Heart right ventricle (tissue), 16 donors: ENCODE measurements around the gene FEM1C. TPM values are rescaled to one million over a fixed set of nuclear protein-coding genes. Genes with fewer than 3 reads are reported as not detected.
A peak's percentile ranks its signal among the peaks of the same experiment; 100 is the strongest.

Source experiments
- ATAC-seq, 8 donors: fragments of 200-7000 bp; cut with Tn5 transposase; one replicate each; pipeline ENCODE4 v1.9.1; 2020; ENCODE audit warnings: mild to moderate bottlenecking in 8 of 8, moderate library complexity in 8 of 8, moderate number of reproducible peaks in 1 of 8
- DNase-seq, 2 donors: peaks; one replicate each; pipeline ENCODE4 v3.0.0-alpha.2; 2020
- H3K27ac ChIP-seq, 10 donors: fragments of 200-600 bp; sonication (generic) in 2 of 10; one replicate each; pipeline versions ENCODE4 v1.5.0 to v1.8.0; 2020 to 2022; ENCODE audit warnings: mild to moderate bottlenecking in 3 of 10
- H3K27me3 ChIP-seq, 7 donors: fragments of 200-600 bp; one replicate each; pipeline ENCODE4 v1.8.0; 2021 to 2022; ENCODE audit warnings: mild to moderate bottlenecking in 2 of 7
- H3K36me3 ChIP-seq, 9 donors: fragments of 200-600 bp; sonication (generic) in 1 of 9; one replicate each; pipeline versions ENCODE4 v1.5.0 to v1.8.0; 2020 to 2022; ENCODE audit warnings: mild to moderate bottlenecking in 2 of 9
- H3K4me1 ChIP-seq, 9 donors: fragments of 200-600 bp; sonication (generic) in 1 of 9; one replicate each; pipeline versions ENCODE4 v1.5.0 to v1.8.0; 2020 to 2022; ENCODE audit warnings: mild to moderate bottlenecking in 4 of 9
- H3K4me3 ChIP-seq, 10 donors: fragments of 200-600 bp; sonication (generic) in 2 of 10; one replicate each; pipeline versions ENCODE4 v1.5.0 to v1.8.0; 2020 to 2022; ENCODE audit warnings: mild to moderate bottlenecking in 7 of 10, moderate library complexity in 2 of 10
- H3K9me3 ChIP-seq, 11 donors: fragments of 200-600 bp in 10 of 11; sonication (generic) in 2 of 11; one replicate each; pipeline versions ENCODE4 v1.5.0 to v1.8.0; 2013 to 2022; ENCODE audit warnings: mild to moderate bottlenecking in 2 of 11, control low read depth in 1 of 11, moderate library complexity in 1 of 11
- CTCF ChIP-seq, 9 donors: fragments of 200-600 bp; sonication (generic) in 2 of 9; IDR thresholded peaks; one replicate each; pipeline versions ENCODE4 v1.5.0 to v1.8.0; 2021 to 2022; ENCODE audit warnings: antibody characterized with exemption in 9 of 9, mild to moderate bottlenecking in 5 of 9, moderate library complexity in 1 of 9
- WGBS, 2 donors: extraction: QIAGEN DNeasy Blood & Tissue Kit; methylation state at CpG; one replicate each; pipeline ENCODE4 v1.1.7; 2013; ENCODE audit warnings: inconsistent platforms in 1 of 2; 5-methylcytosine and 5-hydroxymethylcytosine counted together
- intact Hi-C, 10 donors: fragments of 100-400 bp; cut with DNase I; formaldehyde crosslinking; loops; one replicate each; pipeline versions ENCODE4 v1.11.1 to v1.14.2; 2022
- polyA plus RNA-seq, 2 donors: library from polyadenylated mRNA; stranded (reverse); fragments of 200-250 nt; gene quantifications; one replicate each; pipeline ENCODE4 v1.2.3, GENCODE V29; 2013
- total RNA-seq, 10 donors: library from RNA; stranded (reverse); fragmentation: NEBNext Ultra II Directional in 3 of 10; extraction: Animal tissue kit (Norgen Biotek cat#: 25700) in 3 of 10; gene quantifications; one replicate each; pipeline versions ENCODE4 v1.2.1 to v1.2.4, GENCODE V29; 2021 to 2023
- donor health status: Arrhythmogenic right ventricular cardiomyopathy.
- donor health status: ischemic (EF 13 %, LVEDD 7.1; RV severe dilation, severe dysfunction).
- donor health status: healthy with polysubstance abuse.
- donor health status: DM: no; HTN: yes; CAD: no.
- donor health status: DM: no; HTN: no; CAD: no.
- donor health status: ischemic (EF 25% LVEDD 6.9; RV normal size, moderate dysfunction).
- donor health status: ischemic (EF 25% LVEDD 5.7; RV mildly dilated, moderate dysfunction).
- donor health status: healthy.
- donor health status: DM: yes; HTN: yes; CAD: no.
- donor health status: Ischemic cardiomyopathy.
- donor health status: ischemic (EF 35%, LVEDD 5.7; RV mildly dilated, moderate dysfunction).
- donor health status: nonischemic (EF 11% LVEDD 7.7; RV severe dilation, severe dysfunction).
- donor health status: DM: yes; HTN: yes; CAD: no.
- donor health status: PGD.
- donor health status: ischemic (EF 29% LVEDD 5.4; RV normal size, mild dysfunction).
- donor health status: nonischemic (EF 23%, LVEDD 6.1; RV moderate dilation, normal function).

Gene FEM1C
- total and polyA plus RNA-seq, 12 donors = 17.8 to 72.2 (median 53.9) TPM

- TF ChIP-seq CTCF (IDR thresholded peaks at IDR 0.05) = no peak
- peaks cover 0 to 4% (median 0%) of the 10 kb centered on the region in 9 donors for H3K4me1 ChIP-seq
- intact Hi-C loops = loop anchor here in 3 of 10 donors (10.0 kb wide), 2 partner anchors 76 to 164 kb away; partner anchors contain the start of gene TMED7 (in 1 of the 3)
- no peak overlapping the region for H3K4me3 ChIP-seq
- WGBS, 2 donors = 93% methylated on average over 4 of the region's 4 CpGs
- no peaks in the 10 kb centered on the region for H3K36me3 ChIP-seq
- ATAC-seq (no peak), DNase-seq (no peak)
- H3K27me3 ChIP-seq = no peaks in the 10 kb centered on the region
- no peak overlapping the region for H3K27ac ChIP-seq
- peaks cover 0 to 15% (median 2%) of the 10 kb centered on the region in 11 donors for H3K9me3 ChIP-seq
These were observed 4.1 kb upstream of the FEM1C start for GRCh38 chr5:115548683-115549082.

GRCh38 chr5:115545351-115545882 is 842 bp upstream of the FEM1C start:
- no peak for TF ChIP-seq CTCF (IDR thresholded peaks at IDR 0.05)
- peaks cover 0 to 36% (median 25%) of the 10 kb centered on the region in 9 donors for H3K4me1 ChIP-seq
- H3K27ac ChIP-seq = peak overlapping the region in 9 of 10 donors; percentile 3 to 99 (median 68)
- no peaks in the 10 kb centered on the region for H3K27me3 ChIP-seq
- intact Hi-C loops = loop anchor here in 4 of 10 donors (2.0 to 10.0 kb wide), 3 partner anchors 79 to 161 kb away; partner anchors contain the start of gene TMED7 (in 1 of the 4)
- WGBS, 2 donors = 97 to 98% methylated on average over 9 of the region's 9 CpGs
- no peak for ATAC-seq
- DNase-seq = no peak
- peaks cover 0 to 26% (median 0%) of the 10 kb centered on the region in 9 donors for H3K36me3 ChIP-seq
- peaks cover 0 to 15% (median 2%) of the 10 kb centered on the region in 11 donors for H3K9me3 ChIP-seq
- H3K4me3 ChIP-seq = peak overlapping the region in 7 of 10 donors; percentile 15 to 96 (median 84)

GRCh38 chr5:115544043-115544435 is 536 bp downstream of the FEM1C start:
- H3K4me1 ChIP-seq = peaks cover 4 to 50% (median 39%) of the 10 kb centered on the region in 9 donors
- peaks cover 0 to 15% (median 2%) of the 10 kb centered on the region in 11 donors for H3K9me3 ChIP-seq
- DNase-seq (peak; percentile 26 to 52), ATAC-seq (peak; percentile 8 to 55 (median 24))
- intact Hi-C loops = loop anchor here in 6 of 10 donors (1.0 to 10.0 kb wide), 10 partner anchors 81 to 167 kb away; partner anchors contain the start of gene TMED7 (in 1 of the 6)
- H3K27me3 ChIP-seq = no peaks in the 10 kb centered on the region
- peak overlapping the region; percentile 93 to 99 (median 98) for H3K27ac ChIP-seq
- TF ChIP-seq CTCF (IDR thresholded peaks at IDR 0.05) = no peak
- H3K4me3 ChIP-seq = peak overlapping the region; percentile 74 to 96 (median 90)
- WGBS, 2 donors = 0 to 1% methylated on average over 20 of the region's 20 CpGs
- peaks cover 0 to 39% (median 0%) of the 10 kb centered on the region in 9 donors for H3K36me3 ChIP-seq

GRCh38 chr5:115543365-115544042 is 1.1 kb downstream of the FEM1C start:
- intact Hi-C loops = loop anchor here in 6 of 10 donors (1.0 to 10.0 kb wide), 11 partner anchors 81 to 167 kb away; partner anchors contain the start of gene TMED7 (in 1 of the 6)
- peaks cover 0 to 45% (median 0%) of the 10 kb centered on the region in 9 donors for H3K36me3 ChIP-seq
- no peak for TF ChIP-seq CTCF (IDR thresholded peaks at IDR 0.05)
- ATAC-seq (peak; percentile 11 to 62 (median 34)), DNase-seq (no peak)
- peaks cover 0 to 15% (median 2%) of the 10 kb centered on the region in 11 donors for H3K9me3 ChIP-seq
- peak overlapping the region; percentile 93 to 99 (median 98) for H3K27ac ChIP-seq
- 3% methylated on average over 15 of the region's 15 CpGs for WGBS, 2 donors
- H3K4me3 ChIP-seq = peak overlapping the region; percentile 74 to 96 (median 90)
- H3K27me3 ChIP-seq = no peaks in the 10 kb centered on the region
- H3K4me1 ChIP-seq = peaks cover 4 to 55% (median 44%) of the 10 kb centered on the region in 9 donors
